HG02870 (cell line): ENCODE results near the gene ZNF615.
"Not testable (repeated sequence)": the region's sequence is repeated elsewhere in the genome, so short reads cannot be mapped to it uniquely, and the experiment has no call there.

Source experiments
- ATAC-seq: cut with Tn5 transposase; IDR thresholded peaks from one replicate; pipeline ENCODE4 v1.9.1; 2021; ENCODE audit warnings: mild to moderate bottlenecking, moderate library complexity; ENCODE audit not compliant: unreplicated experiment

The ZNF615 gene

DNA sequence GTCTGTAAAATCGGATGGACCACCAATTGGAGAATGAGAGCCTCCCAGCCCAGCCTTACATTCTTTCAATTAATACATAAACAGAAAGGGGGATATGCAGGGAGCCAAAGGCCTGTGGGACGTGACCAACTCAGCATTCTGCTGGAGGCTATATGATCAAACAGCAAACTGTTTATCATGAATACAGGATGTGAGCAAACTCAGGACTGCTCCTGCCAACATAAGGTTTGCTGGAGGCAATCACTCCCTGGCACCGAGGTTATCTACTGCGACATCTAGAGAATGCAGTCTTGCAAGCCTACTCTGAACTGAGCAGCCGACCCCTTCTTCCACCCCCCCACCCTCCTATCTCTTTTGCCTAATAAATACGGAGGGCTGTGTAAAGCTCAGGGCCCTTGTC is 27.1 kb downstream of the ZNF615 start:
- not testable (repeated sequence) for ATAC-seq

- no peak for ATAC-seq
These were observed 27.8 kb downstream of the ZNF615 start for GRCh38 chr19:51980116-51980736.

DNA sequence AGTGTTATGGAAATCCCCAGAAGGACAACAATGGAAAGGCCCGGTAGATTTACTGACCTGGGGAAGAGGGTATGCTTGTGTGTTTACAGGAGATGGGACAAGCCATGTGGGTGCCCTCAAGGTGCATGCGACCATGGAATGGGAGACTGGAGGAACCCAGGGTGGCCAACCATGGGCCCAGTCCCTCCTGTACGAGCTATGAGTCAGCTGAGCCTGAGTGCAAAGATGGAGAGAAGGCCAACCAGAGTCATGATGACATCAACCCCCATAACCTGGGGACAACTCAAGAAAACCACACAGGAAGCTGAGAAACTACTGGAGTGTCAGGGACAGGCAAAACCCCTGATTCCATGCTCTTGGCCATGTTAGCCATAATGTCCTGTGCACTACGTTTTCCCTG is 29.1 kb downstream of the ZNF615 start:
- no peak for ATAC-seq

GRCh38 chr19:51977346-51977745 is 30.7 kb downstream of the ZNF615 start:
- ATAC-seq, result no peak

- no peak for ATAC-seq
These were observed 31.2 kb downstream of the ZNF615 start for GRCh38 chr19:51976852-51977251.

GRCh38 chr19:51975787-51976186 is 32.2 kb downstream of the ZNF615 start:
- ATAC-seq, result not testable (repeated sequence)

- no peak for ATAC-seq
These were observed 36.4 kb downstream of the ZNF615 start for GRCh38 chr19:51971624-51972023.

DNA sequence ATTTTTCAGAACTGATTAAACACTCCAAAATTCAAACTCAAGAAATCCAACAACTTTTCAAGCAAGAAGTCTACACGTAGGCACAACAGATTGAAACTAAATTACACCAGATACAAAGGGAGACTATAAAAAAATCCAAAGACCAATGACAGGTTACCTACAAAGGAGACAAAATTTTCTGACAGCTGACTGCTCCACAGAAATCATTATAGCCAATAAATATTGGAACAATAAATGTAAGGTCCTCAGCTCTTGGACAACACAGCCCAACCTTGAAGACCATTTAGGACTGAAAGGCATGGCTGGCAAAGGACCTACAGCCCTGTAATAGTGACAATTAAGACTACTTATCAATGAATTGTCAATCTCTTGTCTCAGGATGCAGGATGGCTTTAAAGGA is 37.3 kb downstream of the ZNF615 start:
- ATAC-seq, result no peak

- no peak for ATAC-seq
These were observed 42.4 kb downstream of the ZNF615 start for GRCh38 chr19:51965583-51965982.

GRCh38 chr19:51960621-51961233 is 47.3 kb downstream of the ZNF615 start:
- not testable (repeated sequence) for ATAC-seq

DNA sequence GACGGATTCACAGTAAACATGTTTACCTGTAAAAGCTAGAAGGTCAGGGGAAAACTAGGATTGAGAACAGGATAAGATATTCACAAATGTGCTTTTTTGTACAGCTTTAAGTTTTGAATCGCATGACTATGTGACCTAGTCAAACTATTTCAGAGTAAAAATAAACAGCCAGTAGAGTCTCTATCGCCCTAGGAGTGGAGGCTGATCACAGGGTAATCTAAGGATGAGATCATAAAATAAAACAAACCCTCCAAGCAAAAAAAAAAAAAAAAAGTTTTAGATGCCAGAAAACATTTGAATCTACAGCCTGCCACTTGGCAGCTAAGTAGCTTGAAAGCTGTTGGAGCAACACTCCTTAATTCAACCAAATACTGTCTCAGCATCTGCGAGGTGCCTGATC is 48.2 kb downstream of the ZNF615 start:
- no peak for ATAC-seq

- ATAC-seq, result not testable (repeated sequence)
These were observed 50.2 kb downstream of the ZNF615 start for GRCh38 chr19:51957846-51958245.

- ATAC-seq, result no peak
These were observed 59.0 kb downstream of the ZNF615 start for GRCh38 chr19:51948975-51949374.

- no peak for ATAC-seq
These were observed 61.4 kb downstream of the ZNF615 start for GRCh38 chr19:51946602-51947001.

DNA sequence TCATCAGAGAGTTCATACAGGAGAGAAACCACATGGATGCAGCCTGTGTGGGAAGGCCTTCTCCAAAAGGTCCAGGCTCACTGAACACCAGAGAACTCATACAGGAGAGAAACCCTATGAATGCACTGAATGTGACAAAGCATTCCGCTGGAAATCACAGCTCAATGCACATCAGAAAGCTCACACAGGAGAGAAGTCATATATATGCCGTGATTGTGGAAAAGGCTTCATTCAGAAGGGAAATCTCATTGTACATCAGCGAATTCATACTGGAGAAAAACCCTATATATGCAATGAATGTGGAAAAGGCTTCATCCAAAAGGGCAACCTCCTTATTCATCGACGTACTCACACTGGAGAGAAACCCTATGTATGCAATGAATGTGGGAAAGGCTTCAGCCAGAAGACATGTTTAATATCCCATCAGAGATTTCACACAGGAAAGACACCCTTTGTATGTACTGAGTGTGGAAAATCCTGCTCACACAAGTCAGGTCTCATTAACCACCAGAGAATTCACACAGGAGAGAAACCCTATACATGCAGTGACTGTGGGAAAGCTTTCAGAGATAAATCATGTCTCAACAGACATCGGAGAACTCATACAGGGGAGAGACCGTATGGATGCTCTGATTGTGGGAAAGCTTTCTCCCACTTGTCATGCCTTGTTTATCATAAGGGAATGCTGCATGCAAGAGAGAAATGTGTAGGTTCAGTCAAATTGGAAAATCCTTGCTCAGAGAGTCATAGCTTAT is 63.0 kb downstream of the ZNF615 start:
- no peak for ATAC-seq
